HEK293T (cell line): ENCODE results near the gene ATG5.

Source experiments
- ARNT ChIP-seq: fragments of 450-650 bp; IDR thresholded peaks from 2 replicates; pipeline ENCODE4 v1.6.1; 2017; ENCODE audit warnings: mild to moderate bottlenecking
- BHLHE40 ChIP-seq: fragments of 450-650 bp; IDR thresholded peaks from 2 replicates; pipeline ENCODE4 v1.6.1; 2016; ENCODE audit warnings: mild to moderate bottlenecking, moderate library complexity, borderline replicate concordance
- ELF4 ChIP-seq: fragments of 450-650 bp; IDR thresholded peaks from 2 replicates; pipeline ENCODE4 v1.6.1; 2017; ENCODE audit warnings: antibody characterized with exemption
- FOXA1 ChIP-seq: fragments of 450-650 bp; IDR thresholded peaks from 2 replicates; pipeline ENCODE4 v1.6.1; 2016; ENCODE audit warnings: mild to moderate bottlenecking
- FOXM1 ChIP-seq: fragments of 450-650 bp; IDR thresholded peaks from 2 replicates; pipeline ENCODE4 v1.6.1; 2017; ENCODE audit warnings: mild to moderate bottlenecking, borderline replicate concordance
- HDGF ChIP-seq: fragments of 450-650 bp; IDR thresholded peaks from 2 replicates; pipeline ENCODE4 v1.6.1; 2017; ENCODE audit warnings: antibody characterized with exemption, borderline replicate concordance
- L3MBTL2 ChIP-seq: fragments of 450-650 bp; conservative IDR thresholded peaks from 2 replicates; pipeline ENCODE4 v1.6.1; 2016; ENCODE audit warnings: mild to moderate bottlenecking
- NFRKB ChIP-seq: fragments of 450-650 bp; IDR thresholded peaks from 2 replicates; pipeline ENCODE4 v1.6.1; 2016; ENCODE audit warnings: mild to moderate bottlenecking, moderate library complexity
- PKNOX1 ChIP-seq: fragments of 450-650 bp; IDR thresholded peaks from 2 replicates; pipeline ENCODE4 v1.6.1; 2016
- SP1 ChIP-seq: fragments of 450-650 bp; IDR thresholded peaks from 2 replicates; pipeline ENCODE4 v1.6.1; 2017
- SUZ12 ChIP-seq: fragments of 450-650 bp; IDR thresholded peaks from 2 replicates; pipeline ENCODE4 v1.6.1; 2016; ENCODE audit warnings: mild to moderate bottlenecking

GRCh38 chr6:106275692-106276091 is 49.9 kb downstream of the ATG5 start:
- TF ChIP-seq ELF4 (no peak), FOXA1 (no peak), L3MBTL2 (no peak), SUZ12 (no peak), NFRKB (no peak), HDGF (no peak), FOXM1 (no peak), ARNT (no peak), BHLHE40 (no peak), SP1 (no peak), PKNOX1 (no peak)
